NT2/D1 (cell line): ENCODE data around the gene TTPAL.

Experiments
- SUZ12 ChIP-seq: IDR thresholded peaks from 2 replicates; pipeline ENCODE4 v1.6.1; 2011; ENCODE audit not compliant: insufficient read length, insufficient read depth; ENCODE audit errors: extremely low read depth
- ZNF274 ChIP-seq: IDR thresholded peaks from 2 replicates; pipeline ENCODE4 v1.6.1; 2011; ENCODE audit warnings: mild to moderate bottlenecking, low read depth, low read length

GRCh38 chr20:44445742-44446710, 29.6 kb upstream of the TTPAL start:
- no peak for TF ChIP-seq ZNF274
- TF ChIP-seq SUZ12, result no peak
